ENCODE data around the gene MYPN. TPM values are rescaled to one million over a fixed set of nuclear protein-coding genes. Genes with fewer than 3 reads are reported as not detected.

Gene MYPN
- total RNA-seq, 1 experiment from 2014 or later, result 6.0 TPM

- CTCF ChIA-PET, result interaction anchor here (0.6 to 0.9 kb wide), 3 partner anchors 8 to 126 kb away, joined by 4 to 5 read pairs (median 5); no protein-coding TSS in a partner anchor
- intact Hi-C loops (cut with micrococcal nuclease), result loop anchor here (2.0 kb wide), 1 partner anchor 82 kb away; no protein-coding TSS in a partner anchor
Observed at GRCh38 chr10:68221196-68221595, 111.9 kb downstream of the MYPN start.

GRCh38 chr10:68222391-68222790, 113.1 kb downstream of the MYPN start:
- no TSS peak for BruUV-seq (replicated peaks)
- ATAC-seq (0 out of 2 replicates have a peak, but pooled peaks have one; percentile 7), DNase-seq (peak; percentile 65)
- no peaks in the 10 kb centered on the region for H3K79me2 ChIP-seq (ENCODE audit: low read length)
- H3F3A ChIP-seq (ENCODE audit: low read length, unreplicated experiment), result no peaks in the 10 kb centered on the region
- H4K20me1 ChIP-seq (ENCODE audit: low read length), result no peaks in the 10 kb centered on the region
- TF ChIP-seq EZH2phosphoT487 (IDR thresholded peaks at IDR 0.05; ENCODE audit: borderline replicate concordance, low read length) (no peak), EZH2 (IDR thresholded peaks at IDR 0.05; ENCODE audit: low read length, unreplicated experiment) (no peak)
- TF ChIP-seq, protein P1, sequence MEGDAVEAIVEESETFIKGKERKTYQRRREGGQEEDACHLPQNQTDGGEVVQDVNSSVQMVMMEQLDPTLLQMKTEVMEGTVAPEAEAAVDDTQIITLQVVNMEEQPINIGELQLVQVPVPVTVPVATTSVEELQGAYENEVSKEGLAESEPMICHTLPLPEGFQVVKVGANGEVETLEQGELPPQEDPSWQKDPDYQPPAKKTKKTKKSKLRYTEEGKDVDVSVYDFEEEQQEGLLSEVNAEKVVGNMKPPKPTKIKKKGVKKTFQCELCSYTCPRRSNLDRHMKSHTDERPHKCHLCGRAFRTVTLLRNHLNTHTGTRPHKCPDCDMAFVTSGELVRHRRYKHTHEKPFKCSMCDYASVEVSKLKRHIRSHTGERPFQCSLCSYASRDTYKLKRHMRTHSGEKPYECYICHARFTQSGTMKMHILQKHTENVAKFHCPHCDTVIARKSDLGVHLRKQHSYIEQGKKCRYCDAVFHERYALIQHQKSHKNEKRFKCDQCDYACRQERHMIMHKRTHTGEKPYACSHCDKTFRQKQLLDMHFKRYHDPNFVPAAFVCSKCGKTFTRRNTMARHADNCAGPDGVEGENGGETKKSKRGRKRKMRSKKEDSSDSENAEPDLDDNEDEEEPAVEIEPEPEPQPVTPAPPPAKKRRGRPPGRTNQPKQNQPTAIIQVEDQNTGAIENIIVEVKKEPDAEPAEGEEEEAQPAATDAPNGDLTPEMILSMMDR (conservative IDR thresholded peaks at IDR 0.05; ENCODE audit: low read depth, low read length), result no peak
- ChIA-PET CTCF (no interaction called here), POLR2A (ENCODE audit: unreplicated experiment) (no interaction called here)
- H3K27me3 ChIP-seq (ENCODE audit: low read length), result no peaks in the 10 kb centered on the region
- H2AFZ ChIP-seq (ENCODE audit: low read length), result no peak overlapping the region
- peak overlapping the region; percentile 3; the same call in 1 of the 2 replicates for H3K4me2 ChIP-seq (ENCODE audit: low read length)
- no peaks in the 10 kb centered on the region for H3K9me3 ChIP-seq (ENCODE audit: low read length)
- H3K9me2 ChIP-seq (replicated peaks; ENCODE audit: low read length), result no peaks in the 10 kb centered on the region
- H3K4me1 ChIP-seq (ENCODE audit: insufficient read depth, low read length), result peaks cover 24% of the 10 kb centered on the region
- intact Hi-C loops (cut with micrococcal nuclease), result no loop called here
- H3K9ac ChIP-seq (ENCODE audit: low read length), result no peak overlapping the region
- no peaks in the 10 kb centered on the region for H3K36me3 ChIP-seq (ENCODE audit: low read depth, low read length)
- no peak overlapping the region for H3K4me3 ChIP-seq (ENCODE audit: low read length)
- H3K27ac ChIP-seq (ENCODE audit: low read length), result no peak overlapping the region

More at GRCh38 chr10:68221196-68221595, 111.9 kb downstream of the MYPN start:
- H3K9me2 ChIP-seq (replicated peaks; ENCODE audit: low read length), result no peaks in the 10 kb centered on the region
- H3K9ac ChIP-seq (ENCODE audit: low read length), result no peak overlapping the region
- H3K4me3 ChIP-seq (ENCODE audit: low read length), result no peak overlapping the region
- DNase-seq (peak; percentile 97), ATAC-seq (peak; percentile 85)
- H3K27me3 ChIP-seq (ENCODE audit: low read length), result no peaks in the 10 kb centered on the region
- H3K4me1 ChIP-seq (ENCODE audit: insufficient read depth, low read length), result peaks cover 24% of the 10 kb centered on the region
- no TSS peak for BruUV-seq (replicated peaks)
- TF ChIP-seq EZH2phosphoT487 (IDR thresholded peaks at IDR 0.05; ENCODE audit: borderline replicate concordance, low read length), result no peak
- TF ChIP-seq EZH2 (IDR thresholded peaks at IDR 0.05; ENCODE audit: low read length, unreplicated experiment), result no peak
- TF ChIP-seq, protein P1 (conservative IDR thresholded peaks at IDR 0.05; ENCODE audit: low read depth, low read length), result no peak
- H3K27ac ChIP-seq (ENCODE audit: low read length), result peak overlapping the region; percentile 21; the same call in 1 of the 2 replicates
- no peaks in the 10 kb centered on the region for H4K20me1 ChIP-seq (ENCODE audit: low read length)
- H3K9me3 ChIP-seq (ENCODE audit: low read length), result no peaks in the 10 kb centered on the region
- H3K79me2 ChIP-seq (ENCODE audit: low read length), result no peaks in the 10 kb centered on the region
- H3K36me3 ChIP-seq (ENCODE audit: low read depth, low read length), result no peaks in the 10 kb centered on the region
- peak overlapping the region; percentile 55 for H3K4me2 ChIP-seq (ENCODE audit: low read length)
- no peak overlapping the region for H2AFZ ChIP-seq (ENCODE audit: low read length)
- POLR2A ChIA-PET (ENCODE audit: unreplicated experiment), result no interaction called here
- H3F3A ChIP-seq (ENCODE audit: low read length, unreplicated experiment), result no peaks in the 10 kb centered on the region

DNA sequence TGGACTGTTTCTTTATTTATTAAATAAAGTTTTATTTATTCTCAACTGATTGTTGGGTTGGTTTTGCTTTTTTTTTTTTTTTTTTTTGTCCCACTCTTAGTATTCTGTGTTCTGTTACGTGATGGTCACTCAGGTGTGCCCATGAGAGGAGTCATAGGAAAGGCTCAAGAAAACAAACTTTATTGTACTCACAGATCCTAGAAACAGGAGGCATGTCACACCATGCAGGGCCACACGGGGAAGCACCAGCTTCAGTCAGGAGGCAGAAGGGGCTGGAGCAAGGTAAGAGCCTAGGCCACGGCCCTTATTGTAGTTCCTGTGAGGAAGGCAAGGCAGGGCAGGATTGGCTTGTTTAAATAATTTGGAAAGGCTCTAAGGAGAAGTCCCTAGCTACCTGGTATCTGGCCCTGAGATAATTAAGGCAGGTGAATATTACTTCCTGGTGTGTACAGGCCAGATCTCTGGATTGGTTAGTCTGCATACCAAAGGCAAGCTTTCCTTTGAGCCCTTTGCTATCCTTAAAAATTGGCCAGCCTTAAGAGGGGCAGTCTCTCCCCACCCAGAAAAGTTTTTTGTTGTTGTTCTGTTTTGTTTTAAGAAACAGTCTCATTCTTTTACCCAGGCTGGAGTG, 114.4 kb downstream of the MYPN start:
- Histone ChIP-seq H3K27me3 (ENCODE audit: low read length) (no peaks in the 10 kb centered on the region), H3K27ac (ENCODE audit: low read length) (no peak overlapping the region), H3K4me2 (ENCODE audit: low read length) (no peak overlapping the region), H3K9ac (ENCODE audit: low read length) (no peak overlapping the region), H3K79me2 (ENCODE audit: low read length) (no peaks in the 10 kb centered on the region), H2AFZ (ENCODE audit: low read length) (no peak overlapping the region), H3K36me3 (ENCODE audit: low read depth, low read length) (no peaks in the 10 kb centered on the region), H4K20me1 (ENCODE audit: low read length) (no peaks in the 10 kb centered on the region), H3K4me1 (ENCODE audit: insufficient read depth, low read length) (peaks cover 24% of the 10 kb centered on the region), H3K9me2 (replicated peaks; ENCODE audit: low read length) (no peaks in the 10 kb centered on the region), H3K4me3 (ENCODE audit: low read length) (no peak overlapping the region), H3F3A (ENCODE audit: low read length, unreplicated experiment) (no peaks in the 10 kb centered on the region), H3K9me3 (ENCODE audit: low read length) (no peaks in the 10 kb centered on the region)
- intact Hi-C loops (cut with micrococcal nuclease), result no loop called here
- ATAC-seq (peak; percentile 40), DNase-seq (peak; percentile 51)
- TF ChIP-seq EZH2 (IDR thresholded peaks at IDR 0.05; ENCODE audit: low read length, unreplicated experiment), result no peak
- TF ChIP-seq, protein P1 (conservative IDR thresholded peaks at IDR 0.05; ENCODE audit: low read depth, low read length), result peak; percentile 44; the same call in 1 of the 2 replicates
- no TSS peak for BruUV-seq (replicated peaks)
- ChIA-PET POLR2A (ENCODE audit: unreplicated experiment) (no interaction called here), CTCF (no interaction called here)

All from PC-3 (cell line).